Dedifferentiated amniotic fluid mesenchymal stem cell (primary cell): ENCODE measurements around the gene SETBP1.

ENCODE experiments used
- DNase-seq: peaks from one replicate; pipeline ENCODE4 v3.0.0-alpha.2; 2016; ENCODE audit errors: extremely low spot score

Gene SETBP1

DNA sequence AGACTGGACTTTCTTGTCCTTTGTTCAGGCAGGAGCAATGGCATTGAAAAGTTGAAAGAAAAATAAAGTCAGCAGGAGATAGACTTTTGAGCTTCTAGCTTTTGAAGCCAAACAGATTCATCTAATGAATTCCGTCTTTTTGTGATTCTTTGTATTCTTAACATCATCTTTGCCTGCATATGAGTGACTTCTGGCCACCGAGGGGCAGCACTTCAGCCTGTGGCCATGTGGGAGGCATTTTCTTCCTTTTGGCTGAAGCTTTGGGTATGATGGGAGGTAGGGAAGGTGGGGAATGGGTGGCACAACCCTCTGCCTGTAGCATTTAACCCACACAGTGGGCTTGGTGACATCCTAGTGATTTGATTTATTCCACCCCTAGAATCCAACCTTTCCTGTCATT is 220.6 kb downstream of the SETBP1 start:
- DNase-seq: no peak

DNA sequence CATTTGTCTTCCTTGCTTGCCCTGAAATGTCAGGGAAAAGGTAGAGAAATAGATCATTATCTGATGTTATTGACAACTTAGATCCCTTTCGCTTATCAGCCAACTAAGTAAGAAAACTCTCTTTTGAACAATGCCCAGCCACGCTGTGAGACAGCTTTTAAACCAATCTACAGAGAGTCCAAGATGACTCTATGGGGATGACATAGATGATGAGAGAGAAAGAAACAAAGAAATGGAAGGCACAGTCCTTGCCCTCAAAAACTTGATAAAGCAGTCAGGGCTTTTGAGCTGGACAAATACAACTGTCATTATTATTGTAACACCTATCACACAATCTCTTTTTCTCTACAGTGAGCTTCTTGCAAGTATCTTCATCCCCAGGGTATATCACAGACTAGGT is 222.6 kb downstream of the SETBP1 start:
- DNase-seq: no peak

DNA sequence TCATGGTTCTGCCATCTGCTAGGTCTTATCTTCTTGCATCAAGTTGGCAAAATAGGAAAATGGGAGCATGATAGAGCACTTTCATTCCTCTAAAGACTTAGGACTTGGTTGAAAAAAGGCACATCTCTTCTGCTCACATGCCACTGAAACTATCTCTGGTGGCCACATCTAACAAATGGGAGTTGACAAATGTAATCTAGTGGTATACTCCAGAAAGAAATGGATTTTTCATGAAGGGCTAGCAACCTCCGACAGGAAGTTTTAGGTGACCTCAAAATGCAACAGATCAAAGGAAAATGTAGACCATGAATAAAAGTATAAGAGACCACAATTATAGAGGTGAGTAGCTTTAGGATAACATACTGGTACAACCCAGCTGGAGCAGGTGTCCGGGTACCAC is 224.1 kb downstream of the SETBP1 start:
- DNase-seq: no peak

DNA sequence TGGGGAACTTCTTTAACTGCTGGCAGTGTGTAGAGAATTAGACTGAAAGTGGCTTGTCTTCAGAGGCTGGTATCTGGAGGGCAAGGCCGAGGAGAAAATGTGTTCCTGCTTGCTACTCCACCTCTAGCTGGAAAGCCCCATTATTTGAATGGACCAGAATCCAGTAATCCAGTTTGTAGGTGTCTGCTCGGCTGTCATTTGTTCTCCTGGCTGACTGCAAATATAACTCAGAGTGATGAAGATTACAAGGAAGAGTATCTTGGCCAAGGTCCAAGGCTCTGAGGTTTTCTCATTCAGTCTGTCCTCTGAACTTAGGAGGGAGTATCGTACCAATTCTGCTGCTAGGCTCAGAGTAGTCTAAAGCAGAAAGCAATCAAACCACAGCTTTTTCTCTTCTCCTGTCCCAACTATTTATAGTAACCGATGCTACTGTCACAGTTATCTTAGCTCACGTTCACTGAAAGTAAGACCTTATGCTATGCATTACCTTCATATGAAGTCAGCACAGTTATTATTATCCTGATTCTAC is 228.6 kb downstream of the SETBP1 start:
- DNase-seq: no peak

DNA sequence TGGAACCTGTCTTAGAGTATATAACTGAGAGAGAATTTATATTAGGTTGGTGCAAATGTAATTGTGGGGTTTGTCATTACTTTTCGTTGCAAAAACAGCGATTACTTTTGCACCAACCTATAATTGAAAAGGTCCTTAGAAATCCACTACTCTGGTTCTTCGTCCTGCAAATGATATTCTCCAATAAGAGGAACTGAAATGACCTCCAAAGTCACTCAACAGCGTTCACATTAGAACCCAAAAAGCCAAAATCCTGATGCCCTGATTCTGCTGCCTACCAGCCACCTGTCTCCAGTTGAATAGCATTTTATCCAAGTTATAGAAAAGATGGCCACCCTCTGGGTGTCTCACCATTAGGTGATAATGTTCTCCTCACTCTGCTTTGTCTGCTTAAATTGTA is 230.6 kb downstream of the SETBP1 start:
- no peak for DNase-seq

DNA sequence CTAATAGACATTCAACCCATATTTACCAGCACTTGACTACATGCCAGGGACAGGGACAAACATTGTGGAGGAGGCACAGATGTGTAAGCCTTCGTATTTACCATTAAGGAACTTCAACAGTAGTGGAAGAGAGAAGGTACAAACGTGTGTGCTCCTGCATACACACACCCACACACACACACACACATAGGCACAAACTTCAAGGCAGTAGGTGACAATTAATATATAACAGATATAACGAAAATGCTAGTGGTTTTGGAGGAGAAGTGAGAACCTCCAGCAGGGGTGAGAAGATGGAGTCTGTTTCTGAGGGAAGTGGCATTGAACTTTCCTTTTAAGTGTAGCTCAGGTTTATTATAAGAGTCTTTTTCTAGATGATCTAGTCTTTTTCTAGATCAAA is 231.1 kb downstream of the SETBP1 start:
- DNase-seq: no peak

GRCh38 chr18:44912740-44913478 is 232.2 kb downstream of the SETBP1 start:
- DNase-seq: no peak

DNA sequence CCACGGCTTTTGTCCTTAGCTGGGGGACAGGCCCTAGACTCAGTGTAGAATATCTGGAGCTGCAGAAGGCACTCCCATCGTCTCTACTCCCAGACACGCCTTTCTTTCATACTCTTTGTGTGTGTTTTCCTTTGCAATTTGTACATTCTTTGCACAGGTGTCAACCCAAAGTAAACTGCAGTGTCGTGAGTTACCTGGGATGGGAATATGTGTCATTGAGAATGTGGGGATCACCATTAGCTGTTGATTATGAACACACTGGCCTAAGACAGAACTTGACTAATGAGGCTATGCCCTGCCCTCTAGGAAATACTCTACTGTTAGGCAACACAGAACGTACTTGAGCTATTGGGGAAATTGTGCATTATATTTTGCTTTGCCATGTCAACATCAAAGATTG is 233.3 kb downstream of the SETBP1 start:
- no peak for DNase-seq

- DNase-seq: no peak
These were observed 234.5 kb downstream of the SETBP1 start for GRCh38 chr18:44915213-44915612.

GRCh38 chr18:44915661-44916060 is 235.0 kb downstream of the SETBP1 start:
- no peak for DNase-seq

GRCh38 chr18:44916429-44917207 is 235.9 kb downstream of the SETBP1 start:
- no peak for DNase-seq

DNA sequence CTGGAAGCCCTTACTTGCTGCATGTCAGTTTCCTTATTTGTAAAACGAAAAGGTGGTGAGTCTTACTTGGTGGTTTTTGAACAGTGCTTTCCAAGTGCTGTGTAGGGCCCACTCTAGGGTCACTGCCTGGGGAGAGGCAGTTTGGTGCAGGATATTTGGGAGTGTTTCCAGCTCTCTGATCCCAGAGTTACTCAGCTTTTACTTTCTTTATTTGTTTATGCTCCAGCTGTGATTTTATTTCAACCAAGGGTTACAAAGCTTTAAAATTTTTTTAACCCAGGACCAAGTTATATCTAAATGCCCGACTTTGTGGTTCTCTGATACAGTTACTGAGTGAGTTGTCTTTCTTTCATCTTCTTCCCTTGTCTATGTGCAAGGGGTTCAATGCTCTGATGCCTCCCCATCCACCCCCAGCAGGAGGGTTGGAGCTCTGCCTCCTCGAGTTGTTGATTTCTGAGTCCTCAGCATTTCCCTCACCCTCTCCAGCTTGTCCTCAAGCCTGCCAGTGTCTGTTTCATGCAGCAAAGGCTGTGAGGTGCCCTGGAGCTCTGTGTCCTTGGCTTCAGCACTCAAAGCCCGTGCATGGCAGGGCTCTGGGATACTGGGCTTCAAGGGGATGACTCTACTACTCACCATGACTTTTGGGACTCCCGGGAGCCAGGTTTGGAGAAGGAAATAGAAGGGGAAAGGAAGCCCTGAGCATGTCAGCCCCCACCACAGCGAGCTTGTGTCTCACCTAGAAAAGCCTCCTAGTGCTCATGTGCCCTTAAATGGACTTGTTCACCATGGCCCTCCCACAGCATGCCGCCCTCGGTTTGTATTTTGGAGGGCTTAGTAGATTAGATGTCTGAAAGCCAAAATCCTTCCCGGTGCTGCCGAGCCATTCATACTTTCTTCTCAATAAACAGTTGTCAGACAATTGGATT is 236.8 kb downstream of the SETBP1 start:
- DNase-seq: no peak

GRCh38 chr18:44918142-44918476 is 237.4 kb downstream of the SETBP1 start:
- no peak for DNase-seq

GRCh38 chr18:44920441-44920840 is 239.8 kb downstream of the SETBP1 start:
- no peak for DNase-seq

DNA sequence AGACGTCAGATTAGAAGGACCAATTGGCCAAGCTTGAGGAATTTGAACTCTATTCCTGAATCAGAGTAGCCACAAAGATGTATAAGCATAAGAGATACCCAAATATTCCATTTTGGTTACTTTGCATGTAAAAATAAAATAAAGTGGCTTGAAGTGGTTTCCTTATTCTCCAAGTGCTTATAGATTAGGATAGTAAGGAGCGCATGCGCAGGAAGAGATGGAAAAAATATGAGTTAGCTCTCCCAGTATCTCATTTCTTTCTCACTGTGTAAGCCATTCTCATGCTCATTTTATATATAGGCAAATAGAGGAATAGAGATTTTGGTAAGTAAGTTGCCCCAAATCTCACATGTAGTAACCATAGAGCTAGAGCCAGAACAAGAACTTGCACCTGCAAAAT is 241.3 kb downstream of the SETBP1 start:
- no peak for DNase-seq

DNA sequence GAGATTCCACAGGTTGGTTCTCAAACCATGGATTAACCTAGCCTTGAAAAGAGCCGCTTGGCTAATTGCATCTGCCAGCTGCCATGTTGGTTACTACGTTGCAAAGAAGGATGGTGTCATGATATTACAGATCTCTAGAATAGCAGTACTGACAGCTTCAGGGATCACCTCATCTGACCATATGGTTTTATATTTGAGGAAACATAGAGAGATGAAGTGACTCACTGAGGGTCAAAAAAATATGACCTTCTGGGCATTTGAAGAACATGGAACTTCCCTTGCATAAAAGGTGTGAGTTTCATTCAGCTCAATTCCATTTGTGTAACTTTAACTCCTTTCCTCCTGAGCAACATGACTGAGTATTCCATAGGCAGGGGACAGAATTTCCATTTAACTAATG is 242.3 kb downstream of the SETBP1 start:
- no peak for DNase-seq

- no peak for DNase-seq
These were observed 244.3 kb downstream of the SETBP1 start for GRCh38 chr18:44924785-44925499.

GRCh38 chr18:44927127-44927849 is 246.6 kb downstream of the SETBP1 start:
- no peak for DNase-seq

DNA sequence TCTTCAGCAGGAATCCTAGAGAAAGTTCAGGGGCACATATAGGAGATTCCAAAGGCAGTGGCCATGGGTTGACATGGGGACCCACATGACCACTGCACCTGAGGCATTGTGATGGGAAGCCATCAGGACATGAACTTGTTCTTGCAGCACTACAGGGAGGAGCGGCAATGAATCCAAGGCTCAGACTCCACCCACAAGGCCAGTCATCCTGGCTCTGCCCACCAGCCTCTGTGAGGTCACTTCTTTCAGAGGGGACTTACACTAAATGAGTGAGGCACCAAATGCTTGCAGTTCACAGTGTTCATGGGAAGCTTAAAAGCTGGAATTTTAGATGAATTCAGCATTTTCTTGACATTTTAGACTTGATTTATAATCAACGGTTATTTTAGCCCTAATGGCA is 254.2 kb downstream of the SETBP1 start:
- DNase-seq: no peak

- DNase-seq: no peak
These were observed 254.8 kb downstream of the SETBP1 start for GRCh38 chr18:44935455-44935854.

DNA sequence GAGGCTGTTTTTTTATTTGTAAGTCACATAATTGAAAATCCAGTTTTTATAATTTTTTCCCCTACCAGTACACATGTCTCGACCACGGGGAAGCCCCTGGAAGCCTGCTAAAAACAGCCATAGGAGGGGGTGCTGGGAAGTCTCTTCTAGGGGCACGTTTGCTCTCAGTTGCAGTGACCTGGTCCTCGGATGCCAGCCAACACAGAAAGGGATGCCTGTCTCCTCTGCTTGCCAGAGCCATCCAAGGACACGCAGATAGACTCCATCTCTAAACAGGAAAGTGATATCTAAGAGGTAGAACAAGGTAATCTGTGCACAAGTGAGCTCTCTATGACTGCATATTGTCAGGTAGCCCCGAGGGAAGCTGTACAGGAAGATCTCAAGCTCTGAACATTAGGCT is 255.8 kb downstream of the SETBP1 start:
- DNase-seq: no peak
